PC-9 (cell line): ENCODE measurements around the gene KIF5C. TPM values are rescaled to one million over a fixed set of nuclear protein-coding genes. Genes with fewer than 3 reads are reported as not detected.

ENCODE experiments used
- BruUV-seq: library from RNA; stranded (reverse); fragments of 400-500 nt; replicated peaks from 2 replicates; lab custom pipeline; 2021; lab: Mats Ljungman, UMichigan
- CTCF ChIA-PET: fragments of 300-600 bp; sonication (Branson Sonifier 250); formaldehyde crosslinking; loops from one replicate; lab custom pipeline; 2022; ENCODE audit warnings: antibody characterized with exemption; lab: Charles Lee
- POLR2A ChIA-PET: fragments of 300-600 bp; sonication (Branson Sonifier 250); formaldehyde crosslinking; loops from one replicate; lab custom pipeline; 2022; ENCODE audit warnings: antibody characterized with exemption; ENCODE audit not compliant: unreplicated experiment; lab: Charles Lee
- DNase-seq, 2 experiments: peaks; one replicate each; pipeline versions ENCODE4 v3.0.0 to v3.0.0-alpha.2; 2015 to 2022; ENCODE audit warnings: mixed read lengths in 1 of 2
- H2AFZ ChIP-seq: fragments of 200-600 bp; sonication (generic); 2 replicates; pipeline ENCODE4 v1.8.1; 2017; ENCODE audit warnings: antibody characterized with exemption
- H3F3A ChIP-seq: fragments of 200-600 bp; sonication (generic); 2 replicates; pipeline ENCODE4 v1.8.1; 2017; ENCODE audit warnings: antibody characterized with exemption, mild to moderate bottlenecking, low read depth; ENCODE audit not compliant: insufficient read depth
- H3K27ac ChIP-seq: fragments of 200-600 bp; sonication (generic); 2 replicates; pipeline ENCODE4 v1.6.1; 2016; ENCODE audit warnings: mixed run types
- H3K27me3 ChIP-seq: fragments of 200-600 bp; sonication (generic); 2 replicates; pipeline ENCODE4 v1.6.1; 2016; ENCODE audit warnings: low read depth, mixed run types; ENCODE audit not compliant: insufficient read depth
- H3K36me3 ChIP-seq: fragments of 200-600 bp; sonication (generic); 2 replicates; pipeline ENCODE4 v1.6.1; 2016; ENCODE audit warnings: low read depth, mixed run types
- H3K4me1 ChIP-seq: fragments of 200-600 bp; sonication (generic); replicated peaks from 2 replicates; pipeline ENCODE4 v1.6.1; 2016; ENCODE audit warnings: mixed run types; ENCODE audit not compliant: insufficient read depth
- H3K4me2 ChIP-seq: fragments of 200-600 bp; sonication (generic); 2 replicates; pipeline ENCODE4 v1.6.1; 2017; ENCODE audit warnings: mixed run types
- H3K4me3 ChIP-seq: fragments of 200-600 bp; sonication (generic); 2 replicates; pipeline ENCODE4 v1.6.1; 2016; ENCODE audit warnings: mixed run types
- H3K79me2 ChIP-seq: fragments of 200-600 bp; sonication (generic); 2 replicates; pipeline ENCODE4 v1.6.1; 2017; ENCODE audit warnings: low read depth, mixed run types
- H3K9me2 ChIP-seq: fragments of 200-600 bp; sonication (generic); 2 replicates; pipeline ENCODE4 v1.8.1; 2017; ENCODE audit warnings: mild to moderate bottlenecking; ENCODE audit not compliant: insufficient read depth
- H3K9me3 ChIP-seq: fragments of 200-600 bp; sonication (generic); 2 replicates; pipeline ENCODE4 v1.8.1; 2016; ENCODE audit warnings: low read depth; ENCODE audit not compliant: insufficient read depth
- H4K20me1 ChIP-seq: fragments of 200-600 bp; sonication (generic); 2 replicates; pipeline ENCODE4 v1.8.1; 2017; ENCODE audit not compliant: insufficient read depth
- EZH2 ChIP-seq: fragments of 200-600 bp; sonication (generic); IDR thresholded peaks from 2 replicates; pipeline ENCODE4 v1.8.0; 2017; ENCODE audit warnings: antibody characterized with exemption, low read depth
- intact Hi-C: fragments of 100-400 bp; cut with micrococcal nuclease; formaldehyde crosslinking; loops from one replicate; pipeline ENCODE4 v1.10.0; 2022; ENCODE audit not compliant: unreplicated experiment
- total RNA-seq: library from RNA; stranded (reverse); gene quantifications from 2 replicates; pipeline ENCODE4 v1.2.3, GENCODE V29; 2021
- TF ChIP-seq, protein P1 (sequence below): fragments of 200-600 bp; sonication (generic); conservative IDR thresholded peaks from 2 replicates; pipeline ENCODE4 v1.6.1; 2017; ENCODE audit warnings: mixed run types, antibody characterized with exemption, mild to moderate bottlenecking, moderate library complexity

The KIF5C gene
- total RNA-seq, 1 experiment from 2014 or later = 0.07 TPM

- TF ChIP-seq, protein P1, sequence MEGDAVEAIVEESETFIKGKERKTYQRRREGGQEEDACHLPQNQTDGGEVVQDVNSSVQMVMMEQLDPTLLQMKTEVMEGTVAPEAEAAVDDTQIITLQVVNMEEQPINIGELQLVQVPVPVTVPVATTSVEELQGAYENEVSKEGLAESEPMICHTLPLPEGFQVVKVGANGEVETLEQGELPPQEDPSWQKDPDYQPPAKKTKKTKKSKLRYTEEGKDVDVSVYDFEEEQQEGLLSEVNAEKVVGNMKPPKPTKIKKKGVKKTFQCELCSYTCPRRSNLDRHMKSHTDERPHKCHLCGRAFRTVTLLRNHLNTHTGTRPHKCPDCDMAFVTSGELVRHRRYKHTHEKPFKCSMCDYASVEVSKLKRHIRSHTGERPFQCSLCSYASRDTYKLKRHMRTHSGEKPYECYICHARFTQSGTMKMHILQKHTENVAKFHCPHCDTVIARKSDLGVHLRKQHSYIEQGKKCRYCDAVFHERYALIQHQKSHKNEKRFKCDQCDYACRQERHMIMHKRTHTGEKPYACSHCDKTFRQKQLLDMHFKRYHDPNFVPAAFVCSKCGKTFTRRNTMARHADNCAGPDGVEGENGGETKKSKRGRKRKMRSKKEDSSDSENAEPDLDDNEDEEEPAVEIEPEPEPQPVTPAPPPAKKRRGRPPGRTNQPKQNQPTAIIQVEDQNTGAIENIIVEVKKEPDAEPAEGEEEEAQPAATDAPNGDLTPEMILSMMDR = no peak
- no peak for TF ChIP-seq EZH2
- no peak overlapping the region for H3K27ac ChIP-seq
- POLR2A ChIA-PET = no interaction called here
- no TSS peak for BruUV-seq
- H3F3A ChIP-seq = no peaks in the 10 kb centered on the region
- DNase-seq = no peak
- intact Hi-C loops = loop anchor here (10.0 kb wide), 1 partner anchor 231 kb away; the partner anchor contains the start of gene EPC2
- H3K36me3 ChIP-seq = no peaks in the 10 kb centered on the region
- no peaks in the 10 kb centered on the region for H3K9me3 ChIP-seq
- no peak overlapping the region for H3K4me2 ChIP-seq
- CTCF ChIA-PET = no interaction called here
- H4K20me1 ChIP-seq = no peaks in the 10 kb centered on the region
- no peaks in the 10 kb centered on the region for H3K9me2 ChIP-seq
- H3K4me3 ChIP-seq = no peak overlapping the region
- H3K79me2 ChIP-seq = no peaks in the 10 kb centered on the region
- H3K27me3 ChIP-seq = no peaks in the 10 kb centered on the region
- 0 out of 2 replicates have a peak, but pooled peaks cover 5% of the 10 kb centered on the region for H3K4me1 ChIP-seq
- H2AFZ ChIP-seq = no peak overlapping the region
Observed at GRCh38 chr2:148875387-148876051, 492 bp downstream of the KIF5C start.

DNA sequence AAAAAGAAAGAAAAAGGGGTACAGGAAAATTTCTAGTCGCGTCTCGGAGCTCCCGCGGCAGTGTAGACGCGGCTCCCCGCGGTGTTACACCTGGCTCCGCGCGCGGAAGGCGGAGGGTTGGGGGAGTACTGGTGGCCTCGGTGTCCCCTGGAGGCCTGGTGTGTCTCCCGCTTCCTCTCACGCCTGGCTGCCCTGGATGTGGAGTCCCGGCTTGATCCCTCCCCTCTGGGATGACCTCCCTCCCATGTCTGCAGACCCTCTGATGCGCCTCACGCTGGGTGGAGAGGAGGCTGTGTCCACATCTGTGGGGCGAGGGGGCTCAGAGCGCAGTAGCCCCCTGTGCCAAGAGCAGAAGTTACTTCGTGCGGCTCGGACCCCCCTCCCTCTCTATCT is 1.2 kb downstream of the KIF5C start:
- POLR2A ChIA-PET = no interaction called here
- no peaks in the 10 kb centered on the region for H3F3A ChIP-seq
- no TSS peak for BruUV-seq
- no peaks in the 10 kb centered on the region for H3K79me2 ChIP-seq
- no peak overlapping the region for H2AFZ ChIP-seq
- TF ChIP-seq, protein P1 = no peak
- no peak for TF ChIP-seq EZH2
- H3K4me3 ChIP-seq = no peak overlapping the region
- intact Hi-C loops = loop anchor here (10.0 kb wide), 1 partner anchor 231 kb away; the partner anchor contains the start of gene EPC2
- H3K27me3 ChIP-seq = no peaks in the 10 kb centered on the region
- H3K4me2 ChIP-seq = no peak overlapping the region
- no peak for DNase-seq
- no peaks in the 10 kb centered on the region for H3K9me3 ChIP-seq
- H3K27ac ChIP-seq = no peak overlapping the region
- H3K9me2 ChIP-seq = no peaks in the 10 kb centered on the region
- H3K36me3 ChIP-seq = no peaks in the 10 kb centered on the region
- CTCF ChIA-PET = no interaction called here
- no peaks in the 10 kb centered on the region for H3K4me1 ChIP-seq
- H4K20me1 ChIP-seq = no peaks in the 10 kb centered on the region

GRCh38 chr2:148876595-148877402 is 1.8 kb downstream of the KIF5C start:
- no peaks in the 10 kb centered on the region for H3K9me3 ChIP-seq
- H3K36me3 ChIP-seq = no peaks in the 10 kb centered on the region
- intact Hi-C loops = loop anchor here (10.0 kb wide), 1 partner anchor 232 kb away; the partner anchor contains the start of gene EPC2
- H3K4me2 ChIP-seq = no peak overlapping the region
- no peak for DNase-seq
- BruUV-seq = no TSS peak
- H3K79me2 ChIP-seq = no peaks in the 10 kb centered on the region
- H3K27me3 ChIP-seq = no peaks in the 10 kb centered on the region
- no peak overlapping the region for H3K4me3 ChIP-seq
- no peak overlapping the region for H3K27ac ChIP-seq
- no peaks in the 10 kb centered on the region for H3K4me1 ChIP-seq
- POLR2A ChIA-PET = no interaction called here
- H4K20me1 ChIP-seq = no peaks in the 10 kb centered on the region
- H2AFZ ChIP-seq = no peak overlapping the region
- TF ChIP-seq, protein P1 = no peak
- no peak for TF ChIP-seq EZH2
- no peaks in the 10 kb centered on the region for H3F3A ChIP-seq
- CTCF ChIA-PET = no interaction called here
- no peaks in the 10 kb centered on the region for H3K9me2 ChIP-seq
